Spleen (tissue), 11 donors: ENCODE measurements around the gene SSTR1. TPM values are rescaled to one million over a fixed set of nuclear protein-coding genes. Genes with fewer than 3 reads are reported as not detected.

ENCODE experiments used
- DNase-seq: peaks from one replicate; pipeline ENCODE4 v3.0.0-alpha.2; 2020
- H3K27ac ChIP-seq, 8 donors: fragments of 200-600 bp; sonication (generic) in 7 of 8; 1 replicate in 4 of 8; 2 replicates in 4 of 8; pipeline versions ENCODE4 v1.5.0 to v1.8.0; 2016 to 2021; ENCODE audit warnings: inconsistent platforms in 4 of 8, mild to moderate bottlenecking in 4 of 8, moderate library complexity in 1 of 8
- H3K27me3 ChIP-seq, 7 donors: fragments of 200-600 bp; sonication (generic) in 6 of 7; replicated peaks in 1 of 7; 1 replicate in 4 of 7; 2 replicates in 3 of 7; pipeline versions ENCODE4 v1.5.0 to v1.8.0; 2016 to 2021; ENCODE audit warnings: inconsistent platforms in 3 of 7, mild to moderate bottlenecking in 1 of 7
- H3K36me3 ChIP-seq, 6 donors: fragments of 200-600 bp; sonication (generic) in 5 of 6; 1 replicate in 4 of 6; 2 replicates in 2 of 6; pipeline versions ENCODE4 v1.5.0 to v1.8.0; 2016 to 2021; ENCODE audit warnings: inconsistent platforms in 2 of 6
- H3K4me1 ChIP-seq, 6 donors: fragments of 200-600 bp; sonication (generic) in 5 of 6; 1 replicate in 3 of 6; 2 replicates in 3 of 6; pipeline versions ENCODE4 v1.5.0 to v1.8.0; 2016 to 2021; ENCODE audit warnings: inconsistent platforms in 3 of 6
- H3K4me3 ChIP-seq, 8 donors: fragments of 200-600 bp; sonication (generic) in 7 of 8; 1 replicate in 4 of 8; 2 replicates in 4 of 8; pipeline versions ENCODE4 v1.5.0 to v1.8.0; 2016 to 2021; ENCODE audit warnings: inconsistent platforms in 4 of 8, mild to moderate bottlenecking in 4 of 8, moderate library complexity in 2 of 8
- H3K9me3 ChIP-seq, 8 donors: fragments of 200-600 bp; sonication (generic) in 7 of 8; 1 replicate in 4 of 8; 2 replicates in 4 of 8; pipeline versions ENCODE4 v1.5.0 to v1.8.0; 2016 to 2021; ENCODE audit warnings: inconsistent platforms in 4 of 8
- POLR2A ChIP-seq, 3 donors: fragments of 450-650 bp; IDR thresholded peaks; one replicate each; pipeline ENCODE4 v1.5.1; 2017; ENCODE audit warnings: antibody characterized with exemption in 3 of 3, mild to moderate bottlenecking in 1 of 3
- POLR2AphosphoS5 ChIP-seq, 3 donors: sonication (generic); formaldehyde crosslinking; IDR thresholded peaks; one replicate each; pipeline ENCODE4 v1.5.1; 2017; ENCODE audit warnings: antibody characterized with exemption in 3 of 3
- whole genome bisulfite sequencing, 5 donors: extraction: QIAGEN DNeasy Blood & Tissue Kit in 3 of 5; methylation state at CpG; one replicate each; pipeline versions ENCODE4 v1.1.5 to v1.1.7; 2013 to 2018; 5-methylcytosine and 5-hydroxymethylcytosine counted together
- intact Hi-C: fragments of 100-400 bp; cut with DNase I; formaldehyde crosslinking; loops from one replicate; pipeline ENCODE4 v1.15.0; 2023; ENCODE audit warnings: low total_unique reads
- polyA plus RNA-seq, 3 donors: library from polyadenylated mRNA; stranded (reverse); fragments of 200-250 nt; gene quantifications; one replicate each; pipeline ENCODE4 v1.2.1, GENCODE V29; 2013
- total RNA-seq, 7 donors: library from RNA; depleted of rRNA in 3 of 7; stranded (reverse); fragments of >200 nt in 3 of 7; fragmentation: NEBNext Ultra II Directional in 4 of 7; extraction: Animal tissue kit (Norgen Biotek cat#: 25700) in 4 of 7; gene quantifications; one replicate each; pipeline versions ENCODE4 v1.1.0 to v1.2.1, GENCODE V29; 2016 to 2021
- TF ChIP-seq, protein P1 (sequence below), 11 experiments: fragments of 200-600 bp in 7 of 11; fragments of 450-650 bp in 4 of 11; sonication (generic) in 4 of 11; IDR thresholded peaks in 8 of 11; conservative IDR thresholded peaks in 3 of 11; 1 replicate in 7 of 11; 2 replicates in 4 of 11; pipeline versions ENCODE4 v1.4.0 to v1.8.0; 2016 to 2021; ENCODE audit warnings: antibody characterized with exemption in 11 of 11, inconsistent platforms in 4 of 11, mild to moderate bottlenecking in 1 of 11
- donor health status: healthy with polysubstance abuse.
- donor health status: DM: no; HTN: no; CAD: no; lungs with moderate emphysema.
- donor health status: DM: no; HTN: no; CAD: no.
- donor health status: Bipolar disorder and iron deficiency.
- donor health status: healthy.
- donor health status: DM: no; HTN: no; CAD: no.
- donor health status: DM: yes; HTN: yes; CAD: no.

The SSTR1 gene
- total and polyA plus RNA-seq, 10 donors = 0.09 to 1.3 (median 0.67) TPM

DNA sequence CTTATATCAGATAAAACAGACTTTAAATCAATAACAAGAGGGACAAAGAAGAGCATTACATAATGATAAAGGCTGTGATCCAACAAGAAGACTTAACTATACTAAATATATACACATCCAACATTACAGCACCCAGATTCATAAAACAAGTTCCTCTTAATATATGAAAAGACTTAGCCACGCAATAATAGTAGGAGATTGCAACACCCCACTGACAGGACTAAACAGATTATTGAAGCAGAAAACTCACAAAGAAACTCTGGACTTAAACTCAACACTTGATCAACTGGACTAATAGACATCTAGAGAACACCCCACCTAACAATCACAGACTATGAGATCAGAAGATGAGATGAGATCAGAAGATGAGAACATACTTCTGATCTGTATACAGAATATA, 53.9 kb downstream of the SSTR1 start:
- H3K27ac ChIP-seq = no peak overlapping the region
- TF ChIP-seq POLR2AphosphoS5 (IDR thresholded peaks at IDR 0.05) = no peak
- no peak for TF ChIP-seq POLR2A (IDR thresholded peaks at IDR 0.05)
- TF ChIP-seq, protein P1, sequence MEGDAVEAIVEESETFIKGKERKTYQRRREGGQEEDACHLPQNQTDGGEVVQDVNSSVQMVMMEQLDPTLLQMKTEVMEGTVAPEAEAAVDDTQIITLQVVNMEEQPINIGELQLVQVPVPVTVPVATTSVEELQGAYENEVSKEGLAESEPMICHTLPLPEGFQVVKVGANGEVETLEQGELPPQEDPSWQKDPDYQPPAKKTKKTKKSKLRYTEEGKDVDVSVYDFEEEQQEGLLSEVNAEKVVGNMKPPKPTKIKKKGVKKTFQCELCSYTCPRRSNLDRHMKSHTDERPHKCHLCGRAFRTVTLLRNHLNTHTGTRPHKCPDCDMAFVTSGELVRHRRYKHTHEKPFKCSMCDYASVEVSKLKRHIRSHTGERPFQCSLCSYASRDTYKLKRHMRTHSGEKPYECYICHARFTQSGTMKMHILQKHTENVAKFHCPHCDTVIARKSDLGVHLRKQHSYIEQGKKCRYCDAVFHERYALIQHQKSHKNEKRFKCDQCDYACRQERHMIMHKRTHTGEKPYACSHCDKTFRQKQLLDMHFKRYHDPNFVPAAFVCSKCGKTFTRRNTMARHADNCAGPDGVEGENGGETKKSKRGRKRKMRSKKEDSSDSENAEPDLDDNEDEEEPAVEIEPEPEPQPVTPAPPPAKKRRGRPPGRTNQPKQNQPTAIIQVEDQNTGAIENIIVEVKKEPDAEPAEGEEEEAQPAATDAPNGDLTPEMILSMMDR (IDR thresholded peaks at IDR 0.05 in 8 of 11, conservative IDR thresholded peaks at IDR 0.05 in 3 of 11) = no peak
- 52 to 76% (median 72%) methylated on average over 1 of the region's 1 CpG for WGBS, 5 donors

More for the DNA sequence above, 53.9 kb downstream of the SSTR1 start:
- H3K4me1 ChIP-seq = peaks cover 0 to under 1% (median 0%) of the 10 kb centered on the region in 6 donors
- no peak for DNase-seq
- no peaks in the 10 kb centered on the region for H3K36me3 ChIP-seq
- H3K27me3 ChIP-seq = peaks cover 0 to 7% (median 0%) of the 10 kb centered on the region in 7 donors
- H3K4me3 ChIP-seq = no peak overlapping the region
- H3K9me3 ChIP-seq = peaks cover 0 to 37% (median 15%) of the 10 kb centered on the region in 8 donors
- intact Hi-C loops = no loop called here

Other genes with a start within 250 kb of the SSTR1 start
- gene CLEC14A, start 48.2 kb downstream of the SSTR1 start, total RNA-seq = 10 to 100 TPM; 16.5 to 33.6 (median 27.4) TPM
- 10 to 100 TPM in 1 of 3 donors, 1 to 10 TPM in 2; 4.1 to 15.1 (median 10.0) TPM for gene CLEC14A, start 48.2 kb downstream of the SSTR1 start, polyA plus RNA-seq